Tibial artery (tissue), 4 donors: ENCODE measurements around the gene CPSF7.

Experiments used
- DNase-seq, 2 donors: peaks; one replicate each; pipeline ENCODE4 v3.0.0-alpha.2; 2019
- H3K27ac ChIP-seq, 2 donors: fragments of 200-600 bp; sonication (generic) in 1 of 2; 1 replicate in 1 of 2; 2 replicates in 1 of 2; pipeline ENCODE4 v1.5.1; 2018 to 2019; ENCODE audit warnings: mild to moderate bottlenecking in 1 of 2
- H3K27me3 ChIP-seq, 2 donors: fragments of 200-600 bp; sonication (generic) in 1 of 2; one replicate each; pipeline versions ENCODE4 v1.5.1 to v1.6.0; 2016 to 2019
- H3K36me3 ChIP-seq, 3 donors: fragments of 200-600 bp; sonication (generic) in 2 of 3; one replicate each; pipeline ENCODE4 v1.5.1; 2016 to 2019; ENCODE audit warnings: mild to moderate bottlenecking in 2 of 3
- H3K4me1 ChIP-seq, 4 donors: fragments of 200-600 bp; sonication (generic) in 2 of 4; 1 replicate in 3 of 4; 2 replicates in 1 of 4; pipeline ENCODE4 v1.5.1; 2016 to 2019
- H3K4me3 ChIP-seq, 2 donors: fragments of 200-600 bp; sonication (generic) in 1 of 2; 1 replicate in 1 of 2; 2 replicates in 1 of 2; pipeline ENCODE4 v1.5.1; 2018 to 2019; ENCODE audit warnings: mild to moderate bottlenecking in 2 of 2
- H3K9me3 ChIP-seq, 3 donors: fragments of 200-600 bp; sonication (generic) in 1 of 3; one replicate each; pipeline ENCODE4 v1.5.1; 2016 to 2019
- intact Hi-C: fragments of 100-400 bp; cut with DNase I; formaldehyde crosslinking; loops from one replicate; pipeline ENCODE4 v1.15.0; 2023; ENCODE audit warnings: low total_unique reads
- TF ChIP-seq, protein P1 (sequence below), 2 experiments: fragments of 200-600 bp in 1 of 2; fragments of 450-650 bp in 1 of 2; IDR thresholded peaks; one replicate each; pipeline ENCODE4 v1.5.1; 2017 to 2019; ENCODE audit warnings: antibody characterized with exemption in 2 of 2, mild to moderate bottlenecking in 1 of 2, moderate library complexity in 1 of 2

CPSF7 gene

DNA sequence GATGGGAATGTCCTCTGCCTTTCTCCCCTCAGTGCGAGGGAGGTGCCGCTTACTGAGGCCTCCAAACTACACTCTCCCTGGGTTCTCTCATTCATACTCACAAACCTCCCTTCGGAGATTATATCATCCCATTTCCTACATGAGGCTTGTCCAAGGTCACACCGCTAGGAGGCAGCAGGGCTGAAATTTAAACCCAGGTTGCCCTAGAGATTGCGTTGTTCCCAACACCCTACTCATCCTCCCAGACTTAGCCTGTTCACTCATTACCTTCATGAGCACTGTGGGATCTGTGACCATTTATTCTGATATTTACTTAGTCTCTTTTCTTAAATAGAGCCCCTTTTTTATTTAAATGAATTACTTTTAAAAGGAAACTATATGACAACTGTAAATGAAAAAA lies 31.2 kb upstream of the CPSF7 start:
- TF ChIP-seq, protein P1, sequence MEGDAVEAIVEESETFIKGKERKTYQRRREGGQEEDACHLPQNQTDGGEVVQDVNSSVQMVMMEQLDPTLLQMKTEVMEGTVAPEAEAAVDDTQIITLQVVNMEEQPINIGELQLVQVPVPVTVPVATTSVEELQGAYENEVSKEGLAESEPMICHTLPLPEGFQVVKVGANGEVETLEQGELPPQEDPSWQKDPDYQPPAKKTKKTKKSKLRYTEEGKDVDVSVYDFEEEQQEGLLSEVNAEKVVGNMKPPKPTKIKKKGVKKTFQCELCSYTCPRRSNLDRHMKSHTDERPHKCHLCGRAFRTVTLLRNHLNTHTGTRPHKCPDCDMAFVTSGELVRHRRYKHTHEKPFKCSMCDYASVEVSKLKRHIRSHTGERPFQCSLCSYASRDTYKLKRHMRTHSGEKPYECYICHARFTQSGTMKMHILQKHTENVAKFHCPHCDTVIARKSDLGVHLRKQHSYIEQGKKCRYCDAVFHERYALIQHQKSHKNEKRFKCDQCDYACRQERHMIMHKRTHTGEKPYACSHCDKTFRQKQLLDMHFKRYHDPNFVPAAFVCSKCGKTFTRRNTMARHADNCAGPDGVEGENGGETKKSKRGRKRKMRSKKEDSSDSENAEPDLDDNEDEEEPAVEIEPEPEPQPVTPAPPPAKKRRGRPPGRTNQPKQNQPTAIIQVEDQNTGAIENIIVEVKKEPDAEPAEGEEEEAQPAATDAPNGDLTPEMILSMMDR (IDR thresholded peaks at IDR 0.05), result peak in 1 of 2 experiments; percentile 6
- H3K27me3 ChIP-seq, result no peaks in the 10 kb centered on the region
- peaks cover 0 to 8% (median 0%) of the 10 kb centered on the region in 4 donors for H3K4me1 ChIP-seq
- intact Hi-C loops, result no loop called here
- H3K36me3 ChIP-seq, result peaks cover 0 to 6% (median 0%) of the 10 kb centered on the region in 3 donors
- H3K9me3 ChIP-seq, result no peaks in the 10 kb centered on the region
- no peak overlapping the region for H3K4me3 ChIP-seq
- DNase-seq, result no peak
- no peak overlapping the region for H3K27ac ChIP-seq

DNA sequence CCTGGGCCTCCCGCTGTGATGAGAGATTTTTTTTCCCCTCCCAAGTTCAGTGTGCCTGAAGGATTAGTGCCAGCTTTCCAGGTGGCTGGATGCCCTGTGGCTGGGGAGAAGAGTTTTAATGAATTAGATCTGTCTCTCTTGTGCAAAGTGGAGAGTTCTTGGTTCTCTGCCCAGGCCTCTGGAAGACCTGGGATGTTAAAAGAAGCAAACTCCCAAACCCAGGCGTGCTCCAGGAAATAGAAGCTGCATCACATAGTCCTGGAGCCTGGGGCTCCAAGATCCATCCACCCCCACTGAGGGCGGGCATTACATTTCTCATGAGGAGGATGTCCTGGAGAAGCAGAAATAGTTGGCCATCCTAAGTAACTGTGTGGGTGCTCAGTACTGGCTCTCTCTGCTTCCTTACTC lies 30.7 kb upstream of the CPSF7 start:
- Histone ChIP-seq H3K4me3 (no peak overlapping the region), H3K9me3 (no peaks in the 10 kb centered on the region), H3K27ac (no peak overlapping the region), H3K4me1 (peaks cover 0 to 8% (median 0%) of the 10 kb centered on the region in 4 donors), H3K27me3 (no peaks in the 10 kb centered on the region), H3K36me3 (peaks cover 0 to 10% (median 3%) of the 10 kb centered on the region in 3 donors)
- DNase-seq, result no peak
- TF ChIP-seq, protein P1 (IDR thresholded peaks at IDR 0.05), result no peak
- intact Hi-C loops, result no loop called here

DNA sequence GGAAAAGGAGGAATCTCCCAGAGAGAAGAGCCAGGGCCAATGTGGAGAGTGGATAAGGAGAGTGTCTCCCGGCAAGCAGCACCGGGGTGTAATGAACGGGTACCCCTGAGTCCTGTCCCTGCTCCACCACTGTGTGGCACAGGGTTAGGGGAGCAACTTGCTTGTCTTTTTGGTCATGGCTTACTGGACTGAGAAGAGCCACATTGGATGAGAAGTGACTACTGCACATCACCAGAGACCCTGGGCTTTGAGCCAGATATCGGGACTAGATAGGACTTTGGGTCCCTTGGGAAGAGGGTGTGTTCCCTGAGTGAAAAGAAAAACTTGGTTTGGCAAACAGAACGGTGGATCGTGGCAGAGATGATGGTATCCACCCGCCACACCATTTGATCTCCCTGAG lies 24.7 kb upstream of the CPSF7 start:
- peaks cover 0 to 16% (median 11%) of the 10 kb centered on the region in 4 donors for H3K4me1 ChIP-seq
- no peaks in the 10 kb centered on the region for H3K27me3 ChIP-seq
- H3K9me3 ChIP-seq, result no peaks in the 10 kb centered on the region
- H3K36me3 ChIP-seq, result peaks cover 0 to 21% (median 16%) of the 10 kb centered on the region in 3 donors
- TF ChIP-seq, protein P1 (IDR thresholded peaks at IDR 0.05), result no peak
- peak overlapping the region in 1 of 2 donors; percentile 56 for H3K27ac ChIP-seq
- DNase-seq, result no peak
- no peak overlapping the region for H3K4me3 ChIP-seq
- intact Hi-C loops, result no loop called here

DNA sequence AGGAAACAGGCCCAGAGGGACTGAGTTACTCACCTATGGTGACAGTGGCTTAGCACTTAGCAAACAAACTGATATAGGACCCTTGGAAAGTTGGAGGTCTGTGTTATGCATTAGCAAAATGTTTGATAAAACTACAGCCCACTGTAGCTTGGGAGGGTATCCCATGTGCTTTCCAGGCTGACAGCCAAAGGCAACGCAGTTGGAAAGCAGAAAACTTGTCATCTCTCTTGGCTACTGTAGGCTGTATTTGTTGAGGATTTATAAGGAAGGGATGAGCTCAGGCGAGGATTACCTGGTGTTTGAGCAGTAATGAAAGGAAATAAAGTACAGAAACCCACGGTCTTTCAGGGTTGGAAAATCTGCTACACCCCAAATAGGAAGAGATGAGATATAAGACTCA lies 23.9 kb upstream of the CPSF7 start:
- intact Hi-C loops, result no loop called here
- H3K4me3 ChIP-seq, result no peak overlapping the region
- TF ChIP-seq, protein P1 (IDR thresholded peaks at IDR 0.05), result no peak
- H3K27ac ChIP-seq, result peak overlapping the region in 1 of 2 donors; percentile 56
- H3K27me3 ChIP-seq, result no peaks in the 10 kb centered on the region
- no peak for DNase-seq
- H3K4me1 ChIP-seq, result peaks cover 0 to 20% (median 11%) of the 10 kb centered on the region in 4 donors
- H3K36me3 ChIP-seq, result peaks cover 0 to 25% (median 16%) of the 10 kb centered on the region in 3 donors
- no peaks in the 10 kb centered on the region for H3K9me3 ChIP-seq

DNA sequence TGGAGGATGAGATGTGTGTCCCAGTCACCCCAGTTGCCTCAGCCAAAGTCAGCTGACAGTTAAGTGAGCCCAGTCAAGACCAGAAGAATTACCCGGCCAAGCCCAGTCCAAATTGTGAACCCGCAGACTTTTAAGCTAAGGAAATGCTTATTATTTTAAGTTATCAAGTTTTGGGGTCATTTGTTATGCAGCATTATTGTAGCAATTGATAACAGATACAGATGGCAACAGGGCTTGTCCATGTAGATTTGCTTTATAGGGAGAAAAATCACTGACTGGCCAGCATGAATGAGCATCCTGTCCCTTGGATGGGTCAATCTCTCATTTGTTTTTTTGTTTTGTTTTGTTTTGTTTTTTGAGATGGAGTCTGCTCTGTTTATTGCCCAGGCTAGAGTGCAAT lies 23.1 kb upstream of the CPSF7 start:
- Histone ChIP-seq H3K4me3 (no peak overlapping the region), H3K4me1 (peaks cover 0 to 29% (median 16%) of the 10 kb centered on the region in 4 donors), H3K27ac (no peak overlapping the region), H3K9me3 (no peaks in the 10 kb centered on the region), H3K36me3 (peaks cover 0 to 28% (median 16%) of the 10 kb centered on the region in 3 donors), H3K27me3 (no peaks in the 10 kb centered on the region)
- TF ChIP-seq, protein P1 (IDR thresholded peaks at IDR 0.05), result no peak
- no peak for DNase-seq
- intact Hi-C loops, result no loop called here

DNA sequence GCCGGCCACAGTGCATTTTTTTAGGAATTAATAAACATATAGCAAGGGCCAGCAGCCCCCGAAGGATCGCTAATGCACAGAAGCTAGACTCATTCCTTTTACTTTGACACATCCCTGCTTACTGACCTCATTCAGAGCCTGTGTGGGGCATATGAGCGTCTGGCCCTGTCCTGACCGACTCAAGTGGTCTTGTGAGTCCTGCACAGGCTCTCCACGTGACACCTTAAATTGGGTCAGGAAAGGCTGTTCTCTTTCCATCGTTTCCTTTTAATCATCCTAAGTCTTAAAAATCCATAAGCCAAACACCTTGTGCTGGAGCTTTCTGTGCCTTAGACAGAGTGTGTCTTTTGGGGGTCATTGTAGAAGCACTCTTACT lies 18.8 kb upstream of the CPSF7 start:
- H3K4me3 ChIP-seq, result no peak overlapping the region
- H3K4me1 ChIP-seq, result peaks cover 0 to 44% (median 24%) of the 10 kb centered on the region in 4 donors
- H3K9me3 ChIP-seq, result no peaks in the 10 kb centered on the region
- no peak for DNase-seq
- TF ChIP-seq, protein P1 (IDR thresholded peaks at IDR 0.05), result no peak
- peaks cover 12 to 58% (median 22%) of the 10 kb centered on the region in 3 donors for H3K36me3 ChIP-seq
- H3K27me3 ChIP-seq, result no peaks in the 10 kb centered on the region
- peak overlapping the region; percentile 51 to 57 for H3K27ac ChIP-seq
- intact Hi-C loops, result no loop called here
